Lung (tissue), 12 donors: ENCODE measurements around the gene BSN. TPM values are rescaled to one million over a fixed set of nuclear protein-coding genes. Genes with fewer than 3 reads are reported as not detected.

ENCODE experiments used
- ATAC-seq: fragments of 200-7000 bp; cut with Tn5 transposase; one replicate; pipeline ENCODE4 v1.9.1; 2020; ENCODE audit warnings: moderate number of reproducible peaks; ENCODE audit not compliant: insufficient read depth, low FRiP score
- DNase-seq, 3 donors: peaks; one replicate each; pipeline ENCODE4 v3.0.0-alpha.2; 2013 to 2017
- H3K27ac ChIP-seq, 2 donors: one replicate each; pipeline ENCODE4 v1.5.1; 2013; ENCODE audit warnings: mild to moderate bottlenecking in 2 of 2, moderate library complexity in 2 of 2, control low read depth in 1 of 2, inconsistent platforms in 1 of 2, low read depth in 1 of 2, low read length in 1 of 2
- H3K27me3 ChIP-seq, 3 donors: one replicate each; pipeline ENCODE4 v1.5.1; 2013; ENCODE audit warnings: low read length in 2 of 3; ENCODE audit not compliant: control insufficient read depth in 3 of 3, insufficient read depth in 3 of 3
- H3K36me3 ChIP-seq, 4 donors: one replicate each; pipeline ENCODE4 v1.5.1; 2013; ENCODE audit warnings: low read length in 4 of 4, mild to moderate bottlenecking in 1 of 4, moderate library complexity in 1 of 4; ENCODE audit not compliant: control insufficient read depth in 4 of 4, insufficient read depth in 4 of 4
- H3K4me1 ChIP-seq, 5 donors: one replicate each; pipeline ENCODE4 v1.5.1; 2013; ENCODE audit warnings: low read length in 5 of 5, mild to moderate bottlenecking in 2 of 5, moderate library complexity in 1 of 5; ENCODE audit not compliant: control insufficient read depth in 5 of 5, insufficient read depth in 5 of 5
- H3K4me3 ChIP-seq: one replicate; pipeline ENCODE4 v1.5.1; 2013; ENCODE audit warnings: mild to moderate bottlenecking, control low read depth, moderate library complexity
- H3K9ac ChIP-seq, 2 donors: one replicate each; pipeline ENCODE4 v1.5.1; 2013; ENCODE audit warnings: low read length in 2 of 2, control low read depth in 1 of 2; ENCODE audit not compliant: insufficient read depth in 1 of 2
- H3K9me3 ChIP-seq, 4 donors: one replicate each; pipeline ENCODE4 v1.5.1; 2013; ENCODE audit warnings: low read length in 3 of 4, mild to moderate bottlenecking in 1 of 4, moderate library complexity in 1 of 4; ENCODE audit not compliant: control insufficient read depth in 4 of 4, insufficient read depth in 3 of 4
- CTCF ChIP-seq: IDR thresholded peaks from 2 replicates; pipeline ENCODE4 v1.5.1; 2012; ENCODE audit warnings: mild to moderate bottlenecking; ENCODE audit errors: control extremely low read depth, extremely low read depth
- WGBS, 2 donors: extraction: QIAGEN DNeasy Blood & Tissue Kit; methylation state at CpG; one replicate each; pipeline ENCODE4 v1.1.7; 2013; 5-methylcytosine and 5-hydroxymethylcytosine counted together
- polyA plus RNA-seq, 2 donors: library from polyadenylated mRNA; stranded (reverse); fragments of 200-250 nt; gene quantifications; one replicate each; pipeline ENCODE4 v1.2.1, GENCODE V29; 2013
- total RNA-seq, 2 donors: library from RNA; depleted of rRNA in 1 of 2; stranded (reverse); fragments of >200 nt in 1 of 2; gene quantifications; one replicate each; pipeline ENCODE4 v1.2.1, GENCODE V29; 2014 to 2021
- donor health status: control.
- donor health status: control.
- donor health status: Bipolar disorder and iron deficiency.
- donor health status: healthy.
- donor health status: DM: yes; HTN: yes; CAD: no.

BSN gene
- total and polyA plus RNA-seq, 4 donors = 0.09 to 0.71 (median 0.47) TPM

- 91 to 98% methylated on average over 4 of the region's 4 CpGs for WGBS, 2 donors
- H3K27me3 ChIP-seq = no peaks in the 10 kb centered on the region
- H3K36me3 ChIP-seq = no peaks in the 10 kb centered on the region
- no peak for TF ChIP-seq CTCF
- no peak overlapping the region for H3K4me3 ChIP-seq
- no peaks in the 10 kb centered on the region for H3K4me1 ChIP-seq
- peaks cover 0 to 2% (median 0%) of the 10 kb centered on the region in 4 donors for H3K9me3 ChIP-seq
- H3K9ac ChIP-seq = no peak overlapping the region
- no peak overlapping the region for H3K27ac ChIP-seq
- no peak for ATAC-seq
- DNase-seq = no peak
These were observed 75.2 kb downstream of the BSN start for GRCh38 chr3:49629451-49629850.

- H3K9ac ChIP-seq = no peak overlapping the region
- ATAC-seq (no peak), DNase-seq (no peak)
- no peak overlapping the region for H3K27ac ChIP-seq
- H3K4me3 ChIP-seq = no peak overlapping the region
- no peak for TF ChIP-seq CTCF
- no peaks in the 10 kb centered on the region for H3K4me1 ChIP-seq
- no peaks in the 10 kb centered on the region for H3K36me3 ChIP-seq
- peaks cover 0 to 2% (median 0%) of the 10 kb centered on the region in 4 donors for H3K9me3 ChIP-seq
- WGBS, 2 donors = 90 to 98% methylated on average over 6 of the region's 6 CpGs
- H3K27me3 ChIP-seq = no peaks in the 10 kb centered on the region
These were observed 75.6 kb downstream of the BSN start for GRCh38 chr3:49629866-49630265.

- no peak for TF ChIP-seq CTCF
- ATAC-seq = no peak
- no peaks in the 10 kb centered on the region for H3K27me3 ChIP-seq
- no peaks in the 10 kb centered on the region for H3K4me1 ChIP-seq
- no peak overlapping the region for H3K9ac ChIP-seq
- H3K4me3 ChIP-seq = no peak overlapping the region
- no peak overlapping the region for H3K27ac ChIP-seq
- 92 to 96% methylated on average over 1 of the region's 1 CpG for WGBS, 2 donors
- no peak for DNase-seq
- no peaks in the 10 kb centered on the region for H3K36me3 ChIP-seq
- peaks cover 0 to 2% (median 0%) of the 10 kb centered on the region in 4 donors for H3K9me3 ChIP-seq
These were observed 76.5 kb downstream of the BSN start for GRCh38 chr3:49630784-49631183.

- DNase-seq (no peak), ATAC-seq (no peak)
- H3K4me3 ChIP-seq = no peak overlapping the region
- WGBS, 2 donors = 89 to 90% methylated on average over 3 of the region's 3 CpGs
- no peaks in the 10 kb centered on the region for H3K4me1 ChIP-seq
- H3K9ac ChIP-seq = no peak overlapping the region
- no peak for TF ChIP-seq CTCF
- no peaks in the 10 kb centered on the region for H3K36me3 ChIP-seq
- H3K9me3 ChIP-seq = peaks cover 0 to 2% (median 0%) of the 10 kb centered on the region in 4 donors
- H3K27ac ChIP-seq = no peak overlapping the region
- H3K27me3 ChIP-seq = no peaks in the 10 kb centered on the region
These were observed 80.5 kb downstream of the BSN start for GRCh38 chr3:49634736-49635135.
